ENCODE measurements around the gene MCIDAS.
A peak's percentile ranks its signal among the peaks of the same experiment; 100 is the strongest.

MCIDAS gene

DNA sequence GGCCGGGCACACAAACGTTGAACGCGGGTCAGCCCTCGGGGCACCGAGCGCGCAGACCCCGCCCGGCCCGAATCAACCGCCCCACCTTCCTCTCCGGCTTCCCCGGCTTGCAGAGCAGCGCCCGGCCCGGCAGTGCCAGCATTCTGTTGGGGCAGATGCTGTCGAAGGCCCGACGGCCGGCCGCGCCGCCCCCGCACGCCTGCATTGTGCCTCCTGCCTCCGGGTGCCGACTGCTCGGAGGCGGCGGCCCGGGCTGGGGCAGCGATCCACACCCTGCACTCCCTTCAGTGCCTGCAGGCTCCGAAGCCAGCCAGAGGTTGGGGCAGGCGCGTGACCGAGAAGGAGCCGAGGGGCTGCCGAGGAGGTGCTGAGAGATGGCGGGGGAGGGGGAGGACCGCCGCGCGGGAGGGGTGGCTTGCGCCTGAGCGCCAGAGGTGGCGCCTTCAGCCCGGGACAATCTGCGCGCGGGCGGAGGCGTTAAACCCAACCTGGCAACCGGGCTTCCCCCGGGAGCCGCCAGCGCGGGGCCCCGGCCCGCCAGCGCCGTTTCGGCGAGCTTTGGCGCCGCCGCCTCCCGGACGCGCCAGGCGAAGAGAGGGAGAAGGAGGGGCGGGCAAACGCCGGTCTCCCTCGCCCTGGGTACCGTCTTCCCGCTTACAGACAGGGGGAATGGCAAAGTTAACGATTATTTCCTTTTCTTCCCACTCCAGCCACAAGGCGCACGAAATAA lies at the start of gene MCIDAS:
MCIDAS (minus strand) TSS at position 382 of the 730 bp plus-strand sequence; CDS start at position 205, 177 bp downstream.
- DNase-seq (ENCODE audit: low spot score in 2 of 2): no peak
- Mint-ChIP-seq H3K27ac (ENCODE audit: low read depth) (no peak within 1 kb of the TSS), H3K36me3 (ENCODE audit: insufficient read depth) (peaks cover 8% of the 10 kb centered on the region), H3K9me3 (no peaks in the 10 kb centered on the region), H3K4me1 (peaks cover 38% of the 10 kb centered on the region), H3K27me3 (peaks cover 92% of the 10 kb centered on the region), H3K4me3 (peak within 1 kb of the TSS; percentile 72)
- peak; percentile 39 for ATAC-seq (replicated peaks; ENCODE audit: extremely low read depth, poor library complexity, severe bottlenecking)

DNA sequence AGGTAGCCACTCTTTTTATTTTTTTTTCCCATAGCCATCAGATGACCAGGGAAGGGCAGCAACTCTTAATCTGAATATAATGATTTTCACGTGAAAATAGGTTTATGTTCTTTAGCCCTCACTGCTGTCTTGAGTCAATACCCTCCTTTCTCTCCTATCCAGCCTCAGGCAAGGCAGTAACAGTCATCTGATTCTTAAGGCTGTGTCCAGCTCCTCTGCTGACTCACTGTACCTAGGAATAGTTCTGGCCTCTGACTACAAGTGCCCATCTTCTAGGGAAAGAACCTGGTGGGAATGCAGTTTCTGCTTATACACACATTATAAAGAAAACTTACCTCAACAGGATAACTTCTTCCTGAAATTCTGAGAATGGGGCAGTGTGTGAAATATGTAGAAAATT lies 49.7 kb upstream of the MCIDAS start:
- peaks cover 48% of the 10 kb centered on the region for H3K36me3 Mint-ChIP-seq (ENCODE audit: insufficient read depth)
- no peaks in the 10 kb centered on the region for H3K9me3 Mint-ChIP-seq
- H3K4me1 Mint-ChIP-seq: no peaks in the 10 kb centered on the region
- H3K27me3 Mint-ChIP-seq: no peaks in the 10 kb centered on the region
- H3K27ac Mint-ChIP-seq (ENCODE audit: low read depth): no peak overlapping the region
- ATAC-seq (replicated peaks; ENCODE audit: extremely low read depth, poor library complexity, severe bottlenecking): no peak
- no peak overlapping the region for H3K4me3 Mint-ChIP-seq
- no peak for DNase-seq (ENCODE audit: low spot score in 2 of 2)

DNA sequence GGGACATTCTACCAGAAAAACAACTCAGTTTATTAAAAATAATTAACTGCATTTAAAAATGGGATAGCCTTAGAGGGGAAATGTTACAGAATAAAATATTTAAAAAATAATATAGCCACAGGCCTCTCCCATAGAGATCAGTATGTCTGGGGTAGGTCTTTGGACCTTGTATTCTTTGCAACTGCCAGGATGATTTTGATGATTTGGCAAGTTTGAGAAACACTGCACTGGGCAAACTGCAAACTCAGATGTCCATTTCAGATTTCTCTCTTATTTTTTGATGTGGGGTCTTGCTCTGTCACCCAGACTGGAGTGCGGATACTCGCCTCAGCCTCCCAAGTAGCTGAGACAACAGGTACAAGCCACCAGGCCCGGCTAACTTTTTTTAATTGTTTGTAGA lies 31.2 kb upstream of the MCIDAS start:
- ATAC-seq (replicated peaks; ENCODE audit: extremely low read depth, poor library complexity, severe bottlenecking) (no peak), DNase-seq (ENCODE audit: low spot score in 2 of 2) (no peak)
- H3K36me3 Mint-ChIP-seq (ENCODE audit: insufficient read depth): peaks cover 49% of the 10 kb centered on the region
- H3K27me3 Mint-ChIP-seq: no peaks in the 10 kb centered on the region
- no peaks in the 10 kb centered on the region for H3K9me3 Mint-ChIP-seq
- H3K27ac Mint-ChIP-seq (ENCODE audit: low read depth): no peak overlapping the region
- no peaks in the 10 kb centered on the region for H3K4me1 Mint-ChIP-seq
- H3K4me3 Mint-ChIP-seq: no peak overlapping the region

DNA sequence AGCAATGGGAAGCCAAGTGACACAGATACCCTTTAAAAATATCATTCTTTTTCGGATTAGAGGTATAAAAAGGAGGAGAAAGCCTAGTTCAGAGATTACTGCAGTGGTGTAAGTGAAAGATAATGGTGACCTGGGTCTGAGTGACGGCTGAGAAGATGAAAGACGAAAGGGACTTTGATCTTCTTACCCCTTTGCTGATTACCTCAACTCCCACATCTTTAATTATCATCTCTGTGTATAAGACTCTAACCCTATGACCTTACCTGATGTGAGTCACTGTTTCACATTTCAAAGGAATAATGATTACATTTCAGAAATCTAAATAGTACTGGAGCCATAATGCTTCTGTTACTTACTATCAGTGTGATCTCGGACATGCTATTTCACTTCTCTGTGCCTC lies 27.7 kb upstream of the MCIDAS start:
- no peaks in the 10 kb centered on the region for H3K4me1 Mint-ChIP-seq
- H3K27ac Mint-ChIP-seq (ENCODE audit: low read depth): no peak overlapping the region
- no peaks in the 10 kb centered on the region for H3K9me3 Mint-ChIP-seq
- H3K27me3 Mint-ChIP-seq: no peaks in the 10 kb centered on the region
- peaks cover 27% of the 10 kb centered on the region for H3K36me3 Mint-ChIP-seq (ENCODE audit: insufficient read depth)
- H3K4me3 Mint-ChIP-seq: no peak overlapping the region
- no peak for DNase-seq (ENCODE audit: low spot score in 2 of 2)
- ATAC-seq (replicated peaks; ENCODE audit: extremely low read depth, poor library complexity, severe bottlenecking): no peak

DNA sequence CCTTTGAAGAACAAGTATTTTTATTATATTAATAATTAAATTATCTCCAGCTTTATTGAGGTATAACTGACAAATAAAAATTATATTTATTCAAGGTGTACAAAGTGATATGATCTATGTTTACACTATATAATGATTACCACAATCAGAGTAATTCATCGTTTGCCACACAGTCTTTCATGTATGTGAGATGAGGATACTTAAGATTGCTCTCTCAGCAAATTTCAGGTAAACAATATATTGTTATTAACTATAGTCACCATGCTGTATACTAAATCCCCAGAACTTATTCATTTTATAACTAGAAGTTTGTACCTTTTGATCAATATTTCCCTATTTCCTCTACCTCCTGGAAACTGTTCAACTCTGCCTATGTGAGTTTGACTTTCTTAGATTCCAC lies 22.9 kb upstream of the MCIDAS start:
- H3K9me3 Mint-ChIP-seq: peaks cover 6% of the 10 kb centered on the region
- no peaks in the 10 kb centered on the region for H3K36me3 Mint-ChIP-seq (ENCODE audit: insufficient read depth)
- no peak overlapping the region for H3K4me3 Mint-ChIP-seq
- no peak for ATAC-seq (replicated peaks; ENCODE audit: extremely low read depth, poor library complexity, severe bottlenecking)
- no peak overlapping the region for H3K27ac Mint-ChIP-seq (ENCODE audit: low read depth)
- no peak for DNase-seq (ENCODE audit: low spot score in 2 of 2)
- H3K27me3 Mint-ChIP-seq: peaks cover 14% of the 10 kb centered on the region
- H3K4me1 Mint-ChIP-seq: no peaks in the 10 kb centered on the region

DNA sequence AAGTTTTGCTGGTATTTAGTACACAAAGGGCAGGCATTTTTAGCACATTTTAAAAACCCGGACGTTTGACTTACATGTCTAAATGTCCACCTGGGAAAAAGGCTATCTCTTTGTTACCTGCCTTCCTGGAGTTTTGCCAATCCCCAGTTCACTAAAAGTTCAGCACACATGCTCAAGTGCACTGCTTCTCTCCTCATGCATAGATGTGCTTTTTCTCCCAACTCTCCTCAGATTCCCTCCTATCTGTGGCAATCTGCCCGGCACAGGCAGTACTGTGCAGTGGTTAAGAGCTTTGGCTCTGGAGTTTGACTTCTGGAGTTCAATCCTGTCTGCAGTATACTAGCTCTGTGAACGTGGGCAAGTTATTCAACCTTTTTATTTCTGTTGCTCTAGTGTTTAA lies 14.6 kb upstream of the MCIDAS start:
- Mint-ChIP-seq H3K9me3 (no peaks in the 10 kb centered on the region), H3K27ac (ENCODE audit: low read depth) (no peak overlapping the region), H3K4me3 (no peak overlapping the region), H3K36me3 (ENCODE audit: insufficient read depth) (no peaks in the 10 kb centered on the region), H3K4me1 (no peaks in the 10 kb centered on the region), H3K27me3 (peaks cover 36% of the 10 kb centered on the region)
- no peak for DNase-seq (ENCODE audit: low spot score in 2 of 2)
- ATAC-seq (replicated peaks; ENCODE audit: extremely low read depth, poor library complexity, severe bottlenecking): no peak

DNA sequence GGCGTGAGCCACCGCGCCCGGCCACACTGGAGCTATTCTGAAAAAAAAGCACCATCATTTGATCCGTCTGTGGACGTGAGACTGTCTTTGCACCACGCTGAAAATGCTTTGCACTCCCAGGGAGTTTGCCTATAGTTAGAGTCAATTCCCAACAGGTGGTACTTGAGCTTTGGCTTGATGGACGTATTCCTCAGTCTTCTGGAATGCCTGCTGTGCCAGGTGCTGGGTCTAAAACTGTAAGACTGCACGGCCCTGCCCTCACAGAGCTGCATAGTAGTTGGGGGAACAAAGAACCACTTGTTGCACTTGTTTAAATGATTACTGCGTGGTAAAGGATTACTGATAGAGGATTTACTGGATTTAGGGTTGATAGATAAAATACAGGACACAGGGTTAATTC lies 9.7 kb upstream of the MCIDAS start:
- no peak overlapping the region for H3K4me3 Mint-ChIP-seq
- H3K36me3 Mint-ChIP-seq (ENCODE audit: insufficient read depth): peaks cover 1% of the 10 kb centered on the region
- DNase-seq (ENCODE audit: low spot score in 2 of 2) (no peak), ATAC-seq (replicated peaks; ENCODE audit: extremely low read depth, poor library complexity, severe bottlenecking) (no peak)
- H3K4me1 Mint-ChIP-seq: peaks cover 16% of the 10 kb centered on the region
- no peaks in the 10 kb centered on the region for H3K9me3 Mint-ChIP-seq
- H3K27me3 Mint-ChIP-seq: peaks cover 56% of the 10 kb centered on the region
- no peak overlapping the region for H3K27ac Mint-ChIP-seq (ENCODE audit: low read depth)

DNA sequence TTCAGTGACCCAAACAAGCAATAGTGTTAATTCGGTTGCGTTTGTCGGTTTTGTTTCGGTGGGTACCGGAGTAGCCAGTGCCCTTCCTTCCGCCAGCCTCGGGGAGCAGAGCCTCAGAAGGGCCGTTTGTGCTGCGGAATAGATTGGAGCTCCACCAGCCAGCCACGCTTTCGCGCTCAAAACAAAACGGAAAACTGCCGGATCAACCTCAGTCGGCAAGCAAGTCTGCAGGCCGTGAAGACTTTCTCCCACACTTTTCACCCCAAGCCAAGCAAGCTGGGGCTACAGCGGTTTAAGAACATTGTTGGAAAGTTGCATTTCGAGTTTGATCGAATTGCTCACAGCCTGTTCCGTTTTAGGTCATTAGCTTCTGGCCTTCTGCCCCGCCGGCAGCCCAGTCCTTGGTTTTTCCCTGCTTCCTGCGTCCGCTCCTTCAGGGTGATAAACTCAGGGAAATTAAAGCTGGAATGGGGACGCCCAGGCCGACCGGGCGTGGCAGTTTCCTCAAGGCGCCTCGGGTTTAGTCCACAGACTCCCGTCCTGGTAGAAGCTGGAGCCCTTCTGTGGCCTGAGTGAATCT lies 7.1 kb upstream of the MCIDAS start:
- H3K9me3 Mint-ChIP-seq: no peaks in the 10 kb centered on the region
- ATAC-seq (replicated peaks; ENCODE audit: extremely low read depth, poor library complexity, severe bottlenecking): no peak
- peaks cover 1% of the 10 kb centered on the region for H3K36me3 Mint-ChIP-seq (ENCODE audit: insufficient read depth)
- peak overlapping the region; percentile 87 for H3K4me3 Mint-ChIP-seq
- H3K4me1 Mint-ChIP-seq: peaks cover 27% of the 10 kb centered on the region
- DNase-seq (ENCODE audit: low spot score in 2 of 2): no peak
- peaks cover 81% of the 10 kb centered on the region for H3K27me3 Mint-ChIP-seq
- H3K27ac Mint-ChIP-seq (ENCODE audit: low read depth): no peak overlapping the region

DNA sequence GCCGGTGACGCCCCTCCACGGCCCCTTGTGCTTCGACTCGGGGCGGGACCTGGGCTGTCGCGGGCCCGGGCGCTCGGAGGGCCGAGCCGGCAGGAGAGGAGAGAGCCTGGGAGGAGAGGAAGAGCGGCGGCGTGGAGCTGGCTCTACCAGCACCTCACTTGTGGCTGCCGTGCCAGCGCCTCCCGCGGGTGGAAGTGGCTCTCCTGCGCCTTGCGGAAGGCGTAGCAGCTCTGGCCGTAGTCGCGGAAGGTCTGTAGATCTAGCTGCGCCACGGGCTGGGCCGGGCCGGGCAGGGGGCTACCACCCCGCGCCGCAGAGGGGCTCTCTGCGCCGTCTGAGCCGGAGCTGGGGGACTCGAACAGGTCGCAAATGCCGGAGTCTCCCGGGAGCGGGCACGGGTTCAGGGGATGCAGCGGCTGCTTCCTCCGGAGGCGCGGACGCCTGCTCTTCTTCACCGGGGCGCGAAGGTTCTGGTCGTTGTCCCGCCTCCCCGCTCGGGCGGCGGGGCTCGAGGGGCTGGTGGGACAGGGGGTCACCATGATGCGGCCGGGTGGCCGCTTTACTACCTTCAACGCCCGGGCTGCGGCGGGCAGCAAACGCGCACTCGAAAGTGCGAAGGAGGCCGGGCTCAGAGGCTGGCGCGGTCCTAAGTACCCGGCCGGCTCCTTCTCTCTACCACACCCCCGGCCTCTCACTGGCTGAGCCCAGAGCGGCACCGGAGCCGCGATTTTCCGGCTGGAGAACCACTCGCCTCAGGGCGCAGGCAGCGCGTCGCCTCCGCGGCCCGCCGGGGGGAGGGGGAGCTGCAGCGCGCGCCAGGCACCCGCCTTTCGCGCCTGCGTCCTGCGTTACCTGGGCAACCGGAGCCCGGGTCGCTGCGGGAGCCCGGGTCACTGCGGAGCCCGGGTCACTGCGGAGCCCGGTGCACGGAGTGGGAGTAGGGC lies 6.1 kb upstream of the MCIDAS start, which contains the start of gene CCNO:
CCNO (minus strand) TSS at position 624 of the 944 bp plus-strand sequence; CDS start at position 539, 85 bp downstream.
- Mint-ChIP-seq H3K36me3 (ENCODE audit: insufficient read depth) (peaks cover 1% of the 10 kb centered on the region), H3K27me3 (peaks cover 81% of the 10 kb centered on the region), H3K27ac (ENCODE audit: low read depth) (no peak within 1 kb of the TSS), H3K4me1 (peaks cover 27% of the 10 kb centered on the region), H3K9me3 (no peaks in the 10 kb centered on the region), H3K4me3 (peak within 1 kb of the TSS; percentile 87)
- DNase-seq (ENCODE audit: low spot score in 2 of 2): peak; percentile 36 to 42
- peak; percentile 71 for ATAC-seq (replicated peaks; ENCODE audit: extremely low read depth, poor library complexity, severe bottlenecking)

DNA sequence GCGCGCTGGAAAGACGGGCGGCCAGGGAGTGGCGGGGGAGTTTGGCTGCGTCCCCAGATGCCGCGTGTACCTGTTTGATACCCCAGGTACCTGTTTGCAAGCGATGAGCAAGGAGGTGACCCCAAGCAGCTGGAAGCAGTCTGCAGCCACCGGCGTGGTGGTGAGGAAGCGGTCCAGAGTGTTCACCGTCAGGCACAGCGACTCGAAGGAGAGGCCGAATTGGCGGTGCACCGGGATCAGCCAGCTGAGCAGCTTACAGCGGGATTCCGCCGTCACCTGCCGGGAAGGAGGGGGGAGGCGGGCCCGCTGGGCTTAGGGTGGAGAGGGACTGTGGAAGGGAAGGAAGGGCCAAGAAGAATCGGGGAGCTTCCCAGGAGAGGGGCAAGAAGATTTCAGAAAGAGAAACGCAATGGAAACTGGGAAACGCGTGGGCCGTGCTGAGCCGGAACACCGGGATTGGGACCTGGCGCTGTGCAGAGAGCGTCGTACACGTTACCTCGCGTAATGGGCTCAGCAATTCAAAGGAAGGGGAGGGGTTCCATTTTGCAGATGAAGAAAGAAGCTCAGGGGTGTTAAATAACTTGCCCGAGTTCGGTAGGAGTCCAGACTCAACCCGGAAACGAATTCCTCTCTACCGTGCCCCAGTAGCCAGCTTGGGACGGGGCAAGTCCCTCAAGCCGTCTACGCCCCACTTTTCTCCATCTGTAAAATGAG lies 5.3 kb upstream of the MCIDAS start:
- Mint-ChIP-seq H3K36me3 (ENCODE audit: insufficient read depth) (peaks cover 1% of the 10 kb centered on the region), H3K9me3 (no peaks in the 10 kb centered on the region), H3K4me1 (peaks cover 33% of the 10 kb centered on the region), H3K27me3 (peaks cover 89% of the 10 kb centered on the region), H3K27ac (ENCODE audit: low read depth) (no peak overlapping the region), H3K4me3 (peak overlapping the region; percentile 87)
- DNase-seq (ENCODE audit: low spot score in 2 of 2): no peak
- no peak for ATAC-seq (replicated peaks; ENCODE audit: extremely low read depth, poor library complexity, severe bottlenecking)

DNA sequence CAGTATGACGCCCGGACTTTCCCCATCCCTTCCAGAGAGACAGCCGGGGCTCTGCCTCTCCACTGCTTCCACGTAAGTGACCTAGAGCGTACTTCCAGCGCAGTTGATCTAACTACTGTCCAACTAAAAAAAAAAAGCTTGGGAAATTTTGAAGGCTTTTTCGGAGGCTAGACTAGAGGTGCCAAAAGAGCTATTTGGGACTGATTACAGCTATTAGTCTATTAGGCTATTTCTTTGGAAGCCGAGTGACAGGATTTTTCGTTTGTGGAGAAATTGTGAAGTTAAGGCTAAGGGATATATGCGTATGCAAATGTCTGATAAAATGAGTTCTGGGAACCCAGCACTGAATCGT lies 4.8 kb upstream of the MCIDAS start:
- peaks cover 1% of the 10 kb centered on the region for H3K36me3 Mint-ChIP-seq (ENCODE audit: insufficient read depth)
- peaks cover 86% of the 10 kb centered on the region for H3K27me3 Mint-ChIP-seq
- peaks cover 33% of the 10 kb centered on the region for H3K4me1 Mint-ChIP-seq
- DNase-seq (ENCODE audit: low spot score in 2 of 2) (no peak), ATAC-seq (replicated peaks; ENCODE audit: extremely low read depth, poor library complexity, severe bottlenecking) (no peak)
- H3K9me3 Mint-ChIP-seq: no peaks in the 10 kb centered on the region
- peak overlapping the region; percentile 87 for H3K4me3 Mint-ChIP-seq
- no peak overlapping the region for H3K27ac Mint-ChIP-seq (ENCODE audit: low read depth)

All from central memory CD8-positive, alpha-beta T cell (primary cell).